Amniotic stem cell (primary cell): ENCODE results near the gene LCK.

Experiments
- DNase-seq: peaks from one replicate; lab custom pipeline; 2025; lab: John Stamatoyannopoulos, UW

LCK gene

GRCh38 chr1:32250893-32251716 lies at the start of gene LCK:
Gene LCK (plus strand): TSS chr1:32251265. CDS start chr1:32274330, 23,065 bp downstream.
- DNase-seq, result no peak

GRCh38 chr1:32204943-32205361 lies 46.1 kb upstream of the LCK start:
- no peak for DNase-seq

GRCh38 chr1:32205401-32206370 lies 45.4 kb upstream of the LCK start, which contains the start of gene IQCC:
Gene IQCC (plus strand): TSS chr1:32205671. CDS start chr1:32205682, 11 bp downstream.
- DNase-seq, result peak; percentile 68

- DNase-seq, result no peak
Observed at GRCh38 chr1:32208469-32208868, 42.6 kb upstream of the LCK start.

- no peak for DNase-seq
Observed at GRCh38 chr1:32208891-32209328, 42.2 kb upstream of the LCK start, which contains the start of gene DCDC2B. Gene DCDC2B (plus strand): TSS chr1:32209089. CDS start chr1:32209094, 5 bp downstream.

- peak; percentile 25 for DNase-seq
Observed at GRCh38 chr1:32215629-32216480, 35.2 kb upstream of the LCK start.

GRCh38 chr1:32216566-32216965 lies 34.5 kb upstream of the LCK start:
- no peak for DNase-seq

GRCh38 chr1:32219022-32219421 lies 32.0 kb upstream of the LCK start:
- no peak for DNase-seq

GRCh38 chr1:32220746-32221580 lies 30.1 kb upstream of the LCK start:
- DNase-seq, result no peak

GRCh38 chr1:32221581-32221979 lies 29.5 kb upstream of the LCK start:
- DNase-seq, result no peak

GRCh38 chr1:32221980-32222755 lies 28.9 kb upstream of the LCK start, which contains the start of the genes EIF3I and TMEM234:
Gene EIF3I (plus strand): TSS chr1:32222407. CDS start chr1:32222442, 35 bp downstream.
Gene TMEM234 (minus strand): TSS chr1:32222353. CDS start chr1:32222322, 31 bp downstream.
- peak; percentile 96 for DNase-seq

GRCh38 chr1:32223683-32224082 lies 27.4 kb upstream of the LCK start:
- no peak for DNase-seq

- no peak for DNase-seq
Observed at GRCh38 chr1:32224285-32224684, 26.8 kb upstream of the LCK start.

- no peak for DNase-seq
Observed at GRCh38 chr1:32228771-32229170, 22.3 kb upstream of the LCK start.

- DNase-seq, result no peak
Observed at GRCh38 chr1:32231843-32232432, 19.1 kb upstream of the LCK start.

- DNase-seq, result no peak
Observed at GRCh38 chr1:32232558-32233304, 18.3 kb upstream of the LCK start.

GRCh38 chr1:32234792-32235191 lies 16.3 kb upstream of the LCK start:
- no peak for DNase-seq

- DNase-seq, result no peak
Observed at GRCh38 chr1:32239337-32239736, 11.7 kb upstream of the LCK start.

GRCh38 chr1:32239790-32240139 lies 11.3 kb upstream of the LCK start:
- DNase-seq, result no peak
